SK-MEL-5 (cell line): Measurements from ENCODE around the gene TWIST1. TPM values are rescaled to one million over a fixed set of nuclear protein-coding genes. Genes with fewer than 3 reads are reported as not detected.

Source experiments
- DNase-seq: peaks from one replicate; pipeline ENCODE4 v3.0.0-alpha.2; 2016; ENCODE audit warnings: low read depth, low spot score
- in situ Hi-C: cut with HindIII; loops from 2 replicates; pipeline ENCODE4 v1.10.0; 2016; ENCODE audit warnings: low sequenced_read_pairs, high pct_unique_total_duplicates, low pct_unique_long_range_greater_than_20kb
- total RNA-seq: library from RNA; depleted of rRNA; stranded (reverse); fragments of >200 nt; shearing (Covaris generic); gene quantifications from 2 replicates; pipeline ENCODE4 v1.2.3, GENCODE V29; 2014

TWIST1 gene
- total RNA-seq, 1 experiment from 2014 or later = 38.1 TPM

- DNase-seq = no peak
- in situ Hi-C loops = no loop called here
These were observed 15.5 kb downstream of the TWIST1 start for GRCh38 chr7:19101909-19102308.

DNA sequence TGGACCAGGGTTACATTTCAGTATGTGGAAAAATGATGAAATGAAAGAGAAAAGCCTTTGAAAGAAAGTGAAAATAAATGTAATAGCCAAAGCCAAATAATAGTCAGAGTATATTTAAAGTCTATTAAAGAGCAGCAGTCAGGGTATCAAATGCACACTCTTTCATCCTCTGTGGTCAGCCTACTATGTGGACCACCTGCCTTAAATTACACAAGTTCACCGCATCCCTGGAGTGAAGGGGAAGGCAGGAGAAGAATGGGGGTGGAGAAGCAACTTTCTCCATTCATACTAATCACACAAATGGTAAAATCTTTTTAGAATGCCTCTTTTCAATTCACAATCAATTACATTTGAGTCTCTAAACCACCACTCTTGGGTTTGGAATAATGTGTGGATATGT is 16.0 kb downstream of the TWIST1 start:
- DNase-seq = no peak
- in situ Hi-C loops = no loop called here

DNA sequence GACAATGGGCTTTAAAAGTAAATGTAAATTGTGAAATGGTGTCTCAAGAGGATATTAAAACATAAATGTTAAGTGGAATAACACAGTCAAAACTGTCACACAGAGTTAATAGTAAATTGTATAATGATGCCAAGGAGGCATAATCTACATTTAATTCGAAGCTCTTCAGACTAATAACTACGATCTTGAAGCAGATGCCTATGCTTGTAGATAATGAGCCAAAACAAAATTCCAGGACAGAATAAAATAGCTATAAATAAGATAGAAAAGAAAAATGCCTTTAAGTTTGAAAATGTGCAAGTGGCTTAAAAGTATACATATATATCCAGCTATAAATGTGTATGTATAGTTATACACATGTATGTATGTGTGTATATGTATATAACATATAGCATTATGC is 17.5 kb downstream of the TWIST1 start:
- DNase-seq = no peak
- in situ Hi-C loops = no loop called here

DNA sequence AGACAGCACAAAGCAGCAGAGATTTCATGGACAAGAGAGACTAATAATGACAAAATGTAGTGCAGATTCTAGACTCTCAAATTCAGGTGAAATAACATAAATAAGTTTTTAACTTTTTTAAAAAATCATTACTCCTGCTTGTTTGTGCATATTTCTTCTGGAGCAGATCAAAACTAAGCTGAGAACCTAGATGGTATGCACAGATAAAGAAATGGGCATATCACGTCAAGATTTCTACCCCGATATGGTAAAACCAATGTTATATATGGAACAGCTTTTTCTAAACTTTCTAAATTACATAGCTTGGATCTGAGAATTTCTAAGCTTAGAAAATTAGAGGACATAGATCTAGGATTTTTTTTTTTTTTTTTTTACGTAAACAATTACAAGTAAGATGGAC is 18.2 kb downstream of the TWIST1 start:
- no peak for DNase-seq
- in situ Hi-C loops = no loop called here

- no peak for DNase-seq
- in situ Hi-C loops = no loop called here
These were observed 18.9 kb downstream of the TWIST1 start for GRCh38 chr7:19098510-19098909.

GRCh38 chr7:19097165-19098055 is 20.0 kb downstream of the TWIST1 start:
- in situ Hi-C loops = no loop called here
- no peak for DNase-seq

- in situ Hi-C loops = no loop called here
- DNase-seq = no peak
These were observed 22.0 kb downstream of the TWIST1 start for GRCh38 chr7:19095353-19095860.

DNA sequence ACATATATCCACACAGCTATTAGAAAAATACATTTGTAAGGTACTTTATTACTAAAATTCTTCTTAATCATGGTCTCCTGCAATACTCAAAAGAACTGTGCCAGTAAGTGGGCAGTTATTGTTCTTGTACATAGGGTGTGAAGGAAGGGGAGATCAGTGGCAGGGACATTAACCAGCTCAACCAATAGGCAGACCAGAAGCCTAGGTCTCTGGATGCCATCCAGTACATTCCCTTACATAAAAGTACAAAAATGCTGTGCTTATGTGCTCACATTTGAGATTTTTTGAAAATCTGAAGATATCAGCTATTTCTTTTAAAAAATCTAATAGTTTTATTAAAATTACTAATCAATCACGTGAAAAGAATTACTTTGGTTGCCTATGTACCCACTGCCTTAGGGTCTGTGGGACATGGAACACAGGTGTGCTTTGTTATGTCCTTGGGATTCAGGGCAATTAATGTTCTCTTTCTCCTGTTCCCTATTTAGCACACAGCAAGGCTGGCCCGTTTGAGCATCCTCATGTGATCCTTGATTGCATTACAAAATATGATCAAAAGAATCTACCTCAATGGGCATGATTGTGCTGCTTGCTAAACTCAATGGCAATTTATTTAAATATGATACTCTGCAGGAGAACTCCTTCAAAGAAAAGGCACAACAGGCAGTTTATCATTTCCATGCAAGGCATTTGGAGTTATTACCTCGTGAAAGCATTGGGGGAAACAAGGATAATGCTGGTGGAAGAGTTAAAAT is 22.7 kb downstream of the TWIST1 start:
- DNase-seq = peak; percentile 94
- in situ Hi-C loops = no loop called here

- in situ Hi-C loops = no loop called here
- no peak for DNase-seq
These were observed 23.3 kb downstream of the TWIST1 start for GRCh38 chr7:19094138-19094537.

- in situ Hi-C loops = no loop called here
- DNase-seq = no peak
These were observed 25.8 kb downstream of the TWIST1 start for GRCh38 chr7:19091550-19092200.

DNA sequence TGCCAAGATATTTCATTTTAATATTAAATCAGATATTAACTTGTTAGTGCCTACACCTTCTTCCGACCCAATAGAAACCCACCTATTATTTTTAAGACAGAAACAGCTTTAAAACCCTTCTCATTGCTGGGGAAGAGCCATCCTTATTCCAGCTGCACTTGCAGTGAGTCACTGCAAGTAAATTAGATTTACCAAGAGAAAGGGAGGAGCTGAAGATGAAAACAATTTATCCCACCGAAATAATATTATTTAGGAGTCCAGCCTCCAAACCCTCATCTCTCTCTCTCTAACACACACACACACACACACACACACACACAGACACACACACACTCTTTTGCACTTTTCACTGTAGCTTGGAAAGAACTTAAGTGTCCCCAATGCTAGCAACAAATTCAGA is 26.9 kb downstream of the TWIST1 start:
- in situ Hi-C loops = no loop called here
- DNase-seq = no peak

- in situ Hi-C loops = no loop called here
- DNase-seq = no peak
These were observed 27.6 kb downstream of the TWIST1 start for GRCh38 chr7:19089797-19090196.

DNA sequence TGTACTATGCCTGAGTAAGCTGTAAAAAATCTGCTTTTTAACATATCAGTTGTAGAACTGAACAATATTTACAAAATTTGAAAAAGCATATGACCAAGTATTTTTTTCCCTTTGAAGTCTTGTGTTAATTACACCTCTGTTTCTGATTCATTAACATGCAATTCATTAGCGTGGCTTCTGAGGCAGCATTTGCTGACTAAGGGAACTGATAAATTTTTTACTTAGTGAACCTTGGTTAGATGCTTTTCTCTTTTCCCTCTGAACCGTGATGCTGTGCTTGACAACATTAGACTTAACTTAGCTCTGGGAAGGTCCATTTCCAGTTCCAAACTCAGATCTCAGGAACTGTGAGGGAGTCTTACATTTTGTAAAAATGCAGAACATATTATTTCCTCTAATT is 28.1 kb downstream of the TWIST1 start:
- in situ Hi-C loops = no loop called here
- DNase-seq = no peak

DNA sequence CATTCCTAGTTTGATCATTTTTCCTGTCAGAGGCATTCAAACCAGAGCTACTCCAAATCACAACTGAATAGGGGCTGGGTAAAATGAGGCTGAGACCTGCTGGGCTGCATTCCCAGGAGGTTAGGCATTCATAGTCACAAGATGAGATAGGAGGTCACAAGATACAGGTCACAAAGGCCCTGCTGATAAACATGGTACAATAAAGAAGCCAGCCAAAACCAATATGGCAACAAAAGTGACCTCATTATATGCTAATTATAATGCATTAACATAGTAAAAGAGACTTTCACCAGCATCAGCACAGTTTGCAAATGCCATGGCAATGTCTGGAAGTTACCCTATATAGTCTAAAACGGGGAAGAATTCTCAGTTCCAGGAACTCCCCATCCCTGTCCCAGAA is 37.3 kb downstream of the TWIST1 start:
- in situ Hi-C loops = no loop called here
- DNase-seq = peak; percentile 90

DNA sequence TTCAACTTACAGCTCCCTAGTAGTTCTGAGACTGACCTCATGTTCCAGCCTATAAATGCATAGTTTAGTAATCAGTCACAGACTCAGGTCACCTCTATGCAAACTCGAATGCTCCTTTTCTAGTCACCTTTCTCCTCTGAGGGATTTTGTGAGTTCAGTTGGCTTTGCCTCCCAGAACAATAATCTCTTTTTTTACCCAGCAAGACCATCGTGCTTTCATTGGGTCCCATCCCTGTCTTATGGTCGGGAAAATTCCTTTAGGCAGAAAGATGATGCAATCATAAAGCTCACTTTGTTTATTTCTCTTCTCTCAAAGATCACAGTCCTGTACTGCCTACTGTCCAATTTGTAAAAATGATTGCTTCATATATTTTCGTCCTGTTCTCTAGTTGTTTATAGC is 38.4 kb downstream of the TWIST1 start:
- in situ Hi-C loops = no loop called here
- peak; percentile 96 for DNase-seq

- in situ Hi-C loops = no loop called here
- peak; percentile 60 for DNase-seq
These were observed 47.6 kb downstream of the TWIST1 start for GRCh38 chr7:19069842-19070241.

GRCh38 chr7:19066170-19066569 is 51.3 kb downstream of the TWIST1 start:
- DNase-seq = no peak
- in situ Hi-C loops = no loop called here
